HG02588 (cell line): ENCODE data around the gene CENPF.
"Not testable (repeated sequence)": the region's sequence is repeated elsewhere in the genome, so short reads cannot be mapped to it uniquely, and the experiment has no call there.

Experiments
- ATAC-seq: cut with Tn5 transposase; IDR thresholded peaks from one replicate; pipeline ENCODE4 v1.9.1; 2021; ENCODE audit warnings: mild to moderate bottlenecking, moderate library complexity; ENCODE audit not compliant: unreplicated experiment

Gene CENPF

GRCh38 chr1:214602764-214603657 is at the start of gene CENPF:
TSS of gene CENPF (plus strand) at chr1:214603195. CDS start at chr1:214613755, 10,560 bp downstream.
- peak; percentile 99 for ATAC-seq

- ATAC-seq, result peak; percentile 38
Observed at GRCh38 chr1:214557952-214558735, 44.9 kb upstream of the CENPF start.

GRCh38 chr1:214563881-214564280 is 39.1 kb upstream of the CENPF start:
- ATAC-seq, result no peak

GRCh38 chr1:214565310-214565709 is 37.7 kb upstream of the CENPF start:
- no peak for ATAC-seq

GRCh38 chr1:214566158-214567104 is 36.6 kb upstream of the CENPF start:
- peak; percentile 57 for ATAC-seq

- no peak for ATAC-seq
Observed at GRCh38 chr1:214567481-214567980, 35.5 kb upstream of the CENPF start.

GRCh38 chr1:214568328-214568727 is 34.7 kb upstream of the CENPF start:
- no peak for ATAC-seq

GRCh38 chr1:214569357-214570004 is 33.5 kb upstream of the CENPF start:
- no peak for ATAC-seq

GRCh38 chr1:214570442-214570841 is 32.6 kb upstream of the CENPF start:
- ATAC-seq, result no peak

GRCh38 chr1:214571281-214571680 is 31.7 kb upstream of the CENPF start:
- no peak for ATAC-seq

GRCh38 chr1:214573386-214574318 is 29.3 kb upstream of the CENPF start:
- ATAC-seq, result no peak

- ATAC-seq, result no peak
Observed at GRCh38 chr1:214574598-214575411, 28.2 kb upstream of the CENPF start.

- ATAC-seq, result not testable (repeated sequence)
Observed at GRCh38 chr1:214576120-214576519, 26.9 kb upstream of the CENPF start.

GRCh38 chr1:214579183-214579582 is 23.8 kb upstream of the CENPF start:
- no peak for ATAC-seq

- no peak for ATAC-seq
Observed at GRCh38 chr1:214581785-214582184, 21.2 kb upstream of the CENPF start.

- no peak for ATAC-seq
Observed at GRCh38 chr1:214582289-214582891, 20.6 kb upstream of the CENPF start.

- ATAC-seq, result no peak
Observed at GRCh38 chr1:214583113-214583512, 19.9 kb upstream of the CENPF start.
